T47D (cell line): Measurements from ENCODE around the gene PPA1.
"Not testable (repeated sequence)": the region's sequence is repeated elsewhere in the genome, so short reads cannot be mapped to it uniquely, and the experiment has no call there.

Experiments used
- DNase-seq, 2 experiments: peaks; one replicate each; pipeline versions ENCODE4 v3.0.0 to v3.0.0-alpha.2; 2011 to 2012; ENCODE audit warnings: low read depth in 1 of 2, low spot score in 1 of 2
- JUND ChIP-seq: IDR thresholded peaks from 2 replicates; pipeline ENCODE4 v1.6.1; 2012; ENCODE audit warnings: low read depth
- in situ Hi-C: cut with HindIII; loops from 2 replicates; pipeline ENCODE4 v1.10.0; 2016; ENCODE audit warnings: low sequenced_read_pairs, low pct_unique_long_range_greater_than_20kb

Gene PPA1

DNA sequence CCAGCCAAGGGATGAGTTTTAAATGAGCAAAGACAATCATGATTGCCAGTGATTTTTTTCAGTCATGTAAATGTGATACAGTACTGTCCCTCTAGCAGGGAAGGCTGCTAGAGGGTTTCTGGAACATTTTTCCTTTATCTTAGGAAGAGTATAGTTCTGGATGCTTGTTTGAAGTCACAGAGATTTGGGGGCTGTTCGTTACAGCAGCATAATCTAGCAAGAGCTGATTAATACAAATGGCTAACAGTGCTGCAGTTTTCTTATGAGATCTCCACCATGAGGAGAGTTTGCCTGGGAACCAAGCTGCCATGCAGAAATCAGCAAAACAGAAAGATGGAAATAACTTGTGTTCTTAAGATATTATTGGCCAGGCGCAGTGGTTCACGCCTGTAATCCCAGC lies 7.9 kb upstream of the PPA1 start:
- in situ Hi-C loops: no loop called here
- no peak for TF ChIP-seq JUND
- no peak for DNase-seq

DNA sequence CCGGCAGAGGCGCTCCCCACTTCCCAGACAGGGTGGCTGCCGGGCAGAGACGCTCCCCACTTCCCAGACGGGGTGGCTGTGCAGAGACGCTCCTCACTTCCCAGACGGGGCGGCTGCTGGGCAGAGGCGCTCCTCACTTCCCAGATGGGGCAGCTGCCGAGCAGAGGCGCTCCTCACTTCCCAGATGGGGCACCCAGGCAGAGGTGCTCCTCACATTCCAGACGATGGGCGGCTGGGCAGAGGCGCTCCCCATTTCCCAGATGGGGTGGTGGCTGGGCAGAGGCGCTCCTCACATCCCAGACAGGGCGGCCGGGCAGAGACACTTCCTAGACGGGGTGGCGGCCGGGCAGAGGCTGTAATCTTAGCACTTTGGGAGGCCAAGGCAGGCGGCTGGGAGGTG lies 6.8 kb upstream of the PPA1 start:
- in situ Hi-C loops, DNase-seq: not testable (repeated sequence)

- in situ Hi-C loops, DNase-seq: not testable (repeated sequence)
Measured at GRCh38 chr10:70239077-70239976, 6.1 kb upstream of the PPA1 start.

GRCh38 chr10:70237958-70238536 lies 4.8 kb upstream of the PPA1 start:
- in situ Hi-C loops: not testable (repeated sequence)

DNA sequence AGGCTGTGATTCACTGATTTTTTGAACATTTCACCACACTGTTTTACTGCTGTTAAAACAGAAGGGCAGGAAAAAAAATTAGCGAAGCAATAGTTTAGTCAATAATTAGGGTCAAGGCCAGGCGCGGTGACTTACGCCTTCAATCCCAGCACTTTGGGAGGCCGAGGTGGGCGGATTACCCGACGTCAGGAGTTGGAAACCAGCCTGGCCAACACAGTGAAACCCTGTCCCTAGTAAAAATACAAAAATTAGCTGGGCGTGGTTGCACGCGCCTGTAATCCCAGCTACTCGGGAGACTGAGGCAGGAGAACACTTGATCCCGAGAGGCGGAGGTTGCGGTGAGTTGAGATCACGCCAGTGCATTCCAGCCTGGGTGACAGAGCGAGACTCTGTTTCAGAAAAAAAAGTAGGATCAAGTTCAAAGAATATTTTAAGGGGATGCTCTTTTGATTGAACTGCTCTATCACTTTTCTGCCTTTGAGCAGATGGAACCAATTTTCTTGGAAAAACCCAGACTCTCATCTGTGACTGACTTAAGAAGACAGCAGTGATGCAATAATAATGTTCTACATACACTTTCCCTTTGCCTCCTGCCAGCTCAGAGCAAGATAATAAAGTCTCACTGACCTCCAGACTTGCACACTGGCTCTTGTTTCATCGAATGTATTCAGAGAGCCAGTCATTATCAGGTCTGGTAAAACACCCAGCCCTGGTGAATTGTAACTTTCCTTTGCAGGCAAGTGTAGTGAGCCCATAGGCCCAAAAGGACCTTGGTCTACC lies 1.6 kb upstream of the PPA1 start:
- no peak for TF ChIP-seq JUND
- no peak for DNase-seq
- in situ Hi-C loops: no loop called here

More at GRCh38 chr10:70237958-70238536, 4.8 kb upstream of the PPA1 start:
- not testable (repeated sequence) for DNase-seq

DNA sequence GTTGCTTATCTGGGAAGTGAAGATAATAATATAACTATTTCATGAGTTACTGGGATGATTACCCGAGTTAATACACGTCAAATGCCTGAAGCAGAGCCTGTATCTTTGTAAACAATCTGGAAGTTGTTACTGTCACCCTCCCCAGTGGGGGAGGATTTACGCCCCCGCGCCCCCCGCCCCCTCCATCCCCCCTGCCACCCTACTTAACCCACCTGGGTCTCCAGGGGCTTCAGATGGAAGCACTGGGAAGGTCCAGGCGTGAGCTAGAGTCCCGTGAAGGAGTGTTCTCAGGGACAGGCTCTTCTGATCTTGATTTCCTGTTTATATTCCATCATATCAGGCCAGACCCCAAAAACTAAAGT lies 691 bp upstream of the PPA1 start:
- DNase-seq: no peak
- no peak for TF ChIP-seq JUND
- in situ Hi-C loops: no loop called here

GRCh38 chr10:70232859-70233108 lies 445 bp downstream of the PPA1 start:
- in situ Hi-C loops: no loop called here
- TF ChIP-seq JUND: no peak
- no peak for DNase-seq

DNA sequence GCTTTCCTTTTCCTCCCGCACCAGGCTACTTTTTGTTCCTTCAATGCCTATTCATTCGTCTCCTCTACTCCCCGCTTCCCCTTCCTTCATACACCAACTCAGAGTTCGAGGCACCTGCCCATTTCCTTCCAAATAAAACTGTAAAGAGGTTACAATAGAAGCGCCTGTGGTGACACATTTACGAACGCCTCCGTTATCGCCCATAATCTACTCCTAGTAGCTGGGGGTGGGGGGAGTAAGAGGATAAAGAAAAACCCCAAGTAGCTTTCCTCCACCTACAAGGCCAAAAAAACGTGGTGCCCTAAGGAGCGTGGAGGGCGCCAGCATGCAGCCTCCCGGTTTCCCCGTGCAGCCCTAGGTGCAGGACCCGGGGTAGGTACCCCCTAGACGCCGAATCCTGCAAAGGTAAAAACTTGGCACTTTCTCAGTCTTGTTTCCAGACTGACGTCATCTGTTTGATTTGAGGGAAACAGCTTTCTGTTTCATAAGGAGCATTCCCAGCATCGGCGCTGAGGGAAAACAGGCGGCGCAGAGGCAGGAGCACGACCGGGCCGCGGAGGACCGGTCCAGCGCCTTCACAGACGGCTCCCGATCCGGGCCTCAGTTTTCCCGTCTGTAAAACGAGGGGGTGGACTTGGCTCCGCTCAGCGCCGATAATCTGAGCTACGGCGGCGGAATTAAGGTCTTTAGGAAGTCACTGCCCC lies 922 bp downstream of the PPA1 start:
- peak; percentile 26 to 69 for DNase-seq
- TF ChIP-seq JUND: no peak
- in situ Hi-C loops: no loop called here

DNA sequence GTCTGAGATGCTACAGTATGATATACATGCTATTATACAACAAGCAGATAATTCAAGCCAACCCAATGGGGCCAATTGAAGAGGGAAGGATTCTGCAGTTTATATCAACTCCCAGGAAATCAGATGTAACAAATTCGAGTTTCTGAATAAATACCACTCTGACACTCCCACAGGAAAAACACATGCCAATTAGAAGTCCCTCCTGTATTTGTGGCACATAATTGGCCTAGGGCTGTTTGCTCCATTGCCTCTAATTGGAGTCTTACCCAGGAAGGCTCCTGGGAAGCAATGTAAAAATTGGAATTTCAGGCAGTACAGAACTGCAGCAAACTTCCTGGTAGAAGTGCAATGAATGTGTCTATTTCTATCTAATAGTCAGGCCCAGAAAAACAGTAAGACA lies 4.7 kb downstream of the PPA1 start:
- in situ Hi-C loops: no loop called here

GRCh38 chr10:70227548-70228320 lies 5.5 kb downstream of the PPA1 start:
- no peak for DNase-seq
- in situ Hi-C loops: no loop called here

More for the DNA sequence above, 4.7 kb downstream of the PPA1 start:
- TF ChIP-seq JUND: no peak
- DNase-seq: peak in 1 of 2 experiments; percentile 22

GRCh38 chr10:70223728-70224127 lies 9.5 kb downstream of the PPA1 start:
- no peak for TF ChIP-seq JUND
- no peak for DNase-seq
- in situ Hi-C loops: no loop called here

More at GRCh38 chr10:70227548-70228320, 5.5 kb downstream of the PPA1 start:
- no peak for TF ChIP-seq JUND

GRCh38 chr10:70222811-70223447 lies 10.3 kb downstream of the PPA1 start:
- in situ Hi-C loops, DNase-seq: not testable (repeated sequence)
